HG03571 (cell line): ENCODE measurements around the gene TLE4.

Experiments used
- ATAC-seq: cut with Tn5 transposase; IDR thresholded peaks from one replicate; pipeline ENCODE4 v1.9.1; 2021; ENCODE audit not compliant: unreplicated experiment

The TLE4 gene

GRCh38 chr9:79765466-79765865 is 193.7 kb downstream of the TLE4 start:
- no peak for ATAC-seq

- ATAC-seq = no peak
Observed at GRCh38 chr9:79766091-79766490, 194.3 kb downstream of the TLE4 start.

GRCh38 chr9:79768194-79768593 is 196.4 kb downstream of the TLE4 start:
- ATAC-seq = no peak

GRCh38 chr9:79769476-79770275 is 197.9 kb downstream of the TLE4 start:
- no peak for ATAC-seq

DNA sequence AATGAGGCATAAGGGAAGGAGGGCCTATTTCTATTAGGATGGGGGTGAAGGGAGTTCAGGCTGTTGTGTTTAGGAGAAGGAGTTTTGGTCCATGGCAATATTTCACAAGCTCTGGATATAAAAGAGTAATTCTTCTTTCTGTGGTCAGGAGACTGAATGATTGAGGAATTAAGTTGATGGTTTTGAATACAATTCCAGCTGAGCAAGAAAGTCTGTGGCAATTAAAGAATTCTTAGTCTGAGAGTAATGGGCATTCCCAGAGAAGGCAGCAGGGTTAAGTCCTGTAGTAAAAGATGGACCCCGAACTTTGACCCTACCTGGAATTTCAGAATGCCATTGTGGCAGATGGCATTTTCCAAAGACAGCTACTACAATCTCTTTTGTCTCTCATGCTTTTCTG is 202.6 kb downstream of the TLE4 start:
- ATAC-seq = no peak
